ENCODE measurements around the gene IL11RA. TPM values are rescaled to one million over a fixed set of nuclear protein-coding genes. Genes with fewer than 3 reads are reported as not detected.

The IL11RA gene
- total and polyA plus RNA-seq, 9 of the 15 experiments (the other 6 are each of a cell fraction or from before 2014, with no cell fraction given): 0.11 to 5.8 (median 2.8) TPM

DNA sequence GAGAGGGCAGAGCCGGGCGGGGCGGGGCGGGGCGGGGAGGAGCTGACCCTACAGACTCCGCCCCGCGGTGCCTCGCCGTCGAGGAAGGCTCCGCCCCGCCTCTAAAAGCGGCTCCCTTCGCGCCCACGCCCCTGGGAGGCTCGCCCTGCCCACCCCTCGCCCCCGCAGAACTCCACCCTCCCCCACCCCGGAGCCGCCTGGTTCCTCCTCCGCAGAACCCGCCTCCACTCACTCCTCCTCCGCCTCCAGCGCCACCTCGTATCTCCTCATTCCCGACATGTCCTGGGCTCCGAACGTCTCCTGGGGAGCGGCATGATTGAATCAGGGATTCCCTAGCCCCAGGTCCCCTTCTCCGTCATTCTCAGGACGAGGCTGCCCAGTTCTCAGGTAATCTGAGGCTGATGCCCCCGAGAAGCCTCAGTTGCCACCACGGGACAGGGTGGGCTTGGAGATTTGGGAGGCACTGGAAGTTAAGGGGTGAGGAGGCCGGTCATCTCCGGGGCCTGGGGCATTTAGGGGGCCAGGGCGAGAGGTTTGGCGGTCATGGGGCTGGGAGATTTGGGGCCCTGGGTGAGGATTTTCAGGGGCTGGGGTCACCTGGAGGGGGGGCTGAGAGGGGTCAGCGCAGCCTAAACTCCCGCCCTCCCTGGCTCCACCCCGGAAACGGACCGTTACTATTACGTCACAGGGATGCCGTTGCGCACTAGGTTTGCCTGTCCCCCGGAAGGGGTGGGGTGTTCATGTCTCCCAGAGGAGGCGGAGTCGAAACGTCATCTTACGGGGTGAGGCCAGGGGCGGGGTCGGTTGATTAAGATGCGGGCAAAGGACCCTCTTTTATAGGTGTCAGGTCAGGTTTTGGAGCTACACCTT lies 13.6 kb downstream of the IL11RA start (continued):
- TF ChIP-seq, protein P1, sequence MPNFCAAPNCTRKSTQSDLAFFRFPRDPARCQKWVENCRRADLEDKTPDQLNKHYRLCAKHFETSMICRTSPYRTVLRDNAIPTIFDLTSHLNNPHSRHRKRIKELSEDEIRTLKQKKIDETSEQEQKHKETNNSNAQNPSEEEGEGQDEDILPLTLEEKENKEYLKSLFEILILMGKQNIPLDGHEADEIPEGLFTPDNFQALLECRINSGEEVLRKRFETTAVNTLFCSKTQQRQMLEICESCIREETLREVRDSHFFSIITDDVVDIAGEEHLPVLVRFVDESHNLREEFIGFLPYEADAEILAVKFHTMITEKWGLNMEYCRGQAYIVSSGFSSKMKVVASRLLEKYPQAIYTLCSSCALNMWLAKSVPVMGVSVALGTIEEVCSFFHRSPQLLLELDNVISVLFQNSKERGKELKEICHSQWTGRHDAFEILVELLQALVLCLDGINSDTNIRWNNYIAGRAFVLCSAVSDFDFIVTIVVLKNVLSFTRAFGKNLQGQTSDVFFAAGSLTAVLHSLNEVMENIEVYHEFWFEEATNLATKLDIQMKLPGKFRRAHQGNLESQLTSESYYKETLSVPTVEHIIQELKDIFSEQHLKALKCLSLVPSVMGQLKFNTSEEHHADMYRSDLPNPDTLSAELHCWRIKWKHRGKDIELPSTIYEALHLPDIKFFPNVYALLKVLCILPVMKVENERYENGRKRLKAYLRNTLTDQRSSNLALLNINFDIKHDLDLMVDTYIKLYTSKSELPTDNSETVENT (CRISPR knock-in tag; IDR thresholded peaks at IDR 0.05): no peak
- TF ChIP-seq TRIM28 (IDR thresholded peaks at IDR 0.05): 0 out of 2 replicates have a peak, but pooled peaks have one; percentile 26
- TF ChIP-seq ARNT (IDR thresholded peaks at IDR 0.05): peak in 1 of 2 experiments; percentile 66; a peak in 1 of 4 replicates
- peak; percentile 74 for TF ChIP-seq PML (IDR thresholded peaks at IDR 0.05; ENCODE audit: low read length)
- no peak for TF ChIP-seq XRCC5 (IDR thresholded peaks at IDR 0.05; ENCODE audit: low read depth, low read length)
- TF ChIP-seq SP1 (CRISPR knock-in tag; IDR thresholded peaks at IDR 0.05): peak; percentile 72
- TF ChIP-seq, protein P2, sequence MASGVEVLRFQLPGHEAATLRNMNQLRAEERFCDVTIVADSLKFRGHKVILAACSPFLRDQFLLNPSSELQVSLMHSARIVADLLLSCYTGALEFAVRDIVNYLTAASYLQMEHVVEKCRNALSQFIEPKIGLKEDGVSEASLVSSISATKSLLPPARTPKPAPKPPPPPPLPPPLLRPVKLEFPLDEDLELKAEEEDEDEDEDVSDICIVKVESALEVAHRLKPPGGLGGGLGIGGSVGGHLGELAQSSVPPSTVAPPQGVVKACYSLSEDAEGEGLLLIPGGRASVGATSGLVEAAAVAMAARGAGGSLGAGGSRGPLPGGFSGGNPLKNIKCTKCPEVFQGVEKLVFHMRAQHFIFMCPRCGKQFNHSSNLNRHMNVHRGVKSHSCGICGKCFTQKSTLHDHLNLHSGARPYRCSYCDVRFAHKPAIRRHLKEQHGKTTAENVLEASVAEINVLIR (CRISPR knock-in tag; IDR thresholded peaks at IDR 0.05): peak; percentile 74
- peak; percentile 41 to 42; a peak in 1 of 4 replicates for TF ChIP-seq MAZ (CRISPR knock-in tag; conservative IDR thresholded peaks at IDR 0.05 in 1 of 2, IDR thresholded peaks at IDR 0.05 in 1 of 2)
- TF ChIP-seq NFATC3 (IDR thresholded peaks at IDR 0.05): no peak
- TF ChIP-seq, protein P3, sequence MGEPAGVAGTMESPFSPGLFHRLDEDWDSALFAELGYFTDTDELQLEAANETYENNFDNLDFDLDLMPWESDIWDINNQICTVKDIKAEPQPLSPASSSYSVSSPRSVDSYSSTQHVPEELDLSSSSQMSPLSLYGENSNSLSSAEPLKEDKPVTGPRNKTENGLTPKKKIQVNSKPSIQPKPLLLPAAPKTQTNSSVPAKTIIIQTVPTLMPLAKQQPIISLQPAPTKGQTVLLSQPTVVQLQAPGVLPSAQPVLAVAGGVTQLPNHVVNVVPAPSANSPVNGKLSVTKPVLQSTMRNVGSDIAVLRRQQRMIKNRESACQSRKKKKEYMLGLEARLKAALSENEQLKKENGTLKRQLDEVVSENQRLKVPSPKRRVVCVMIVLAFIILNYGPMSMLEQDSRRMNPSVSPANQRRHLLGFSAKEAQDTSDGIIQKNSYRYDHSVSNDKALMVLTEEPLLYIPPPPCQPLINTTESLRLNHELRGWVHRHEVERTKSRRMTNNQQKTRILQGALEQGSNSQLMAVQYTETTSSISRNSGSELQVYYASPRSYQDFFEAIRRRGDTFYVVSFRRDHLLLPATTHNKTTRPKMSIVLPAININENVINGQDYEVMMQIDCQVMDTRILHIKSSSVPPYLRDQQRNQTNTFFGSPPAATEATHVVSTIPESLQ (CRISPR knock-in tag; IDR thresholded peaks at IDR 0.05): 0 out of 2 replicates have a peak, but pooled peaks have one; percentile 3
